H1 (cell line): ENCODE measurements around the gene LRP8.

Experiments used
- POLR2A ChIP-seq, 2 experiments: IDR thresholded peaks; 1 replicate in 1 of 2; 2 replicates in 1 of 2; pipeline ENCODE4 v1.6.1; 2011; ENCODE audit warnings: low read depth in 2 of 2, low read length in 2 of 2, mild to moderate bottlenecking in 2 of 2; ENCODE audit errors: control extremely low read depth in 1 of 2
- YY1 ChIP-seq: IDR thresholded peaks from 2 replicates; pipeline ENCODE4 v1.6.1; 2011; ENCODE audit warnings: low read depth, mild to moderate bottlenecking, low read length
- TF ChIP-seq, protein P1 (sequence below), 3 experiments: IDR thresholded peaks; 1 replicate in 2 of 3; 2 replicates in 1 of 3; pipeline versions ENCODE4 v1.5.1 to v1.6.1; 2011; ENCODE audit warnings: low read length in 3 of 3, mild to moderate bottlenecking in 3 of 3, inconsistent platforms in 2 of 3, low read depth in 1 of 3, moderate library complexity in 1 of 3; ENCODE audit not compliant: insufficient read depth in 1 of 3; ENCODE audit errors: control extremely low read depth in 1 of 3

DNA sequence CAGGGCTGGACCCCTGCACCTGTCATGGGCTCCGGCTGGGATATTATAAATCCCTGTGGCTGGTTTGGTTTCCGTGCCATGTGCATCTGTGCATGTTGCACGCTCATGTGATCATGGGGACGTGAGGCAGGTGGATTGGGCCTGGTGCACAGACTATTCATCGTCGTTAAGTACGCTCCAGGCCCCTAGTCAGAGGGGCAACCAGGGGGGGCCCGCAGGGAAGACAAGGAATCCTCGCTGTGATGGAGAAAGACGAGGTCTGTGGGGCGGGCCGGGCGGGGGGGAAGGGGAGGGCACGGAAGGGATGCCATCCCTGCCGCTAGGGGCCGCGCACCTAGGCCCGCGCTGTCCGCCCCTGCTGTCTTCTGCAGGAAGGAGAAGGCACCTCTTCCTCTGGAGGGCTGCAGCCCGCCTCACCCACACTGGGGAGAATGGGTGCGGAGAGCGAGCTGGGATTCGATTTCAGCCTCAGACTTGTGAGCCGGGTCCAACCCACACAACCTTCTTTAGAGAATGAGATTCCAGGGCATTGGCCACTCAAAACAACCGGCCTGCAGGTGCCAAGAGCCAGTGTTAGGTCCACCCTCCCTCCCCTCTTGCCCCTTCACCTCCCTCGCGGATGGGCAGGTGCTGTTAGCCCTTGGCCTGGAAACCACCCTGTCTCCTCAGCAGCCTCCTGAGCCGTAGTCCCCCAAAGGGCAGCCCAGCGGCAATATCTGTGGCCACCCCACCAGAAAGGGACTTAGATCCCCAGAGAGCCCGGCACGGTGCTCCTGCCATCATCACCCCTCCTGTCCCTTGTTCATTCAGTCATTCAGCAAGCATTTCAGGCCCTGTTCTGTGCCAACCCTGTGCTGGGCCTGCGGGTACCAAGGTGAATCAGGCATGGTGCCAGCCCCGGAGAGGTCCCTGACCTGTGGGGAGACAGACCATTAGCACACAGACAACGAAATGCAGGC lies 950 bp upstream of the LRP8 start:
- TF ChIP-seq YY1 (no peak), POLR2A (IDR thresholded peaks at IDR 0.05; ENCODE audit: control extremely low read depth in 1 of 2, low read depth in 2 of 2, low read length in 2 of 2) (no peak)
- TF ChIP-seq, protein P1, sequence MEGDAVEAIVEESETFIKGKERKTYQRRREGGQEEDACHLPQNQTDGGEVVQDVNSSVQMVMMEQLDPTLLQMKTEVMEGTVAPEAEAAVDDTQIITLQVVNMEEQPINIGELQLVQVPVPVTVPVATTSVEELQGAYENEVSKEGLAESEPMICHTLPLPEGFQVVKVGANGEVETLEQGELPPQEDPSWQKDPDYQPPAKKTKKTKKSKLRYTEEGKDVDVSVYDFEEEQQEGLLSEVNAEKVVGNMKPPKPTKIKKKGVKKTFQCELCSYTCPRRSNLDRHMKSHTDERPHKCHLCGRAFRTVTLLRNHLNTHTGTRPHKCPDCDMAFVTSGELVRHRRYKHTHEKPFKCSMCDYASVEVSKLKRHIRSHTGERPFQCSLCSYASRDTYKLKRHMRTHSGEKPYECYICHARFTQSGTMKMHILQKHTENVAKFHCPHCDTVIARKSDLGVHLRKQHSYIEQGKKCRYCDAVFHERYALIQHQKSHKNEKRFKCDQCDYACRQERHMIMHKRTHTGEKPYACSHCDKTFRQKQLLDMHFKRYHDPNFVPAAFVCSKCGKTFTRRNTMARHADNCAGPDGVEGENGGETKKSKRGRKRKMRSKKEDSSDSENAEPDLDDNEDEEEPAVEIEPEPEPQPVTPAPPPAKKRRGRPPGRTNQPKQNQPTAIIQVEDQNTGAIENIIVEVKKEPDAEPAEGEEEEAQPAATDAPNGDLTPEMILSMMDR (IDR thresholded peaks at IDR 0.05; ENCODE audit: control extremely low read depth in 1 of 3, insufficient read depth in 1 of 3, low read depth in 1 of 3, low read length in 3 of 3): peak in 2 of 3 experiments; percentile 41 to 50; a peak in 3 of 4 replicates
